ENCODE measurements around the gene EIF4E.
"Not testable (repeated sequence)": the region's sequence is repeated elsewhere in the genome, so short reads cannot be mapped to it uniquely, and the experiment has no call there.

Gene EIF4E

DNA sequence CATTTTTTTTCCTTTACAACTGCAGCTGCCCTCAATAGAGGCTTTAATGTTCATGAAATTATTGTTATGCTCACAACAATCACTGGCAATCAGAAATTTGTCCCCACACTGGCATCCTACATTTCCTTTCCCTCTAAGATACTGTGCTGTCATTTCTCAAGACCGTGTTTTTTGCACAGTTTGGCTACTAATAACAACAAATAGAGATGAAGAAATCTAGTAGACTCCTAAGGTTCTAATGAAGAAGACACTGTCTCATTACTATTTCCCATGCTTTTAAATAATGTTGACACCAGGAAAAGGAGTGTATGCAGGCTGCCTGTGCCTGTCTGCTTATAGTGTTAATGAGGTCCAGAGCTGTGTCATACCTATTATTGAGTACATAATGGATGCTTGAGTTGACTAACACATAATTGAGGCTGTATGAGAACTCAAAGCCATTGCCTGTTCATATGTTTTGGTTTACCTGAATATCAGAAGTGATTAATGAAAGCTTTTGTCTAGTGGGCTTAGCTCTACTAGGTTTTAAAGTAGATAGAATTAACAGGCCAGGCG, 1.5 kb upstream of the EIF4E start:
- DNase-seq, result no peak

- no peak for DNase-seq
Measured at GRCh38 chr4:98929341-98930267, 671 bp upstream of the EIF4E start.

GRCh38 chr4:98928131-98928504, 815 bp downstream of the EIF4E start:
- peak in 1 of 2 experiments; percentile 11 for DNase-seq

- not testable (repeated sequence) for DNase-seq
Measured at GRCh38 chr4:98926257-98926656, 2.7 kb downstream of the EIF4E start.

- DNase-seq, result no peak
Measured at GRCh38 chr4:98921292-98921691, 7.6 kb downstream of the EIF4E start.

GRCh38 chr4:98919996-98920395, 8.9 kb downstream of the EIF4E start:
- no peak for DNase-seq

DNA sequence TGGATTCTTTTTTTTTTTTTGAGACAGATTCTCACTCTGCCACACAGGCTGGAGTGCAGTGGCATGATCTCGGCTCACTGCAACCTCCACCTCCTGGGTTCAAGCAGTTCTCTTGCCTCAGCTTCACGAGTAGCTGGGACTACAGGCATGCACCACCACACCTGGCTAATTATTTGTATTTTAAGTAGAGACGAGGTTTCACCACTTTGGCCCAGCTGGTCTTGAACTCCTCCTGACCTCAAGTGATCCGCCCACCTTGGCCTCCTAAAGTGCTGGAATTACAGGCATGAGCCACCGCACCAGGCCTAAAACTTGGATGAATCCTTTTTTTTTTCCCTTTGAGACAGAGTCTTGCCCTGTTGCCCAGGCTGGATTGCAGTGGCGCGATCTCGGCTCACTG, 18.2 kb downstream of the EIF4E start:
- DNase-seq, result not testable (repeated sequence)

DNA sequence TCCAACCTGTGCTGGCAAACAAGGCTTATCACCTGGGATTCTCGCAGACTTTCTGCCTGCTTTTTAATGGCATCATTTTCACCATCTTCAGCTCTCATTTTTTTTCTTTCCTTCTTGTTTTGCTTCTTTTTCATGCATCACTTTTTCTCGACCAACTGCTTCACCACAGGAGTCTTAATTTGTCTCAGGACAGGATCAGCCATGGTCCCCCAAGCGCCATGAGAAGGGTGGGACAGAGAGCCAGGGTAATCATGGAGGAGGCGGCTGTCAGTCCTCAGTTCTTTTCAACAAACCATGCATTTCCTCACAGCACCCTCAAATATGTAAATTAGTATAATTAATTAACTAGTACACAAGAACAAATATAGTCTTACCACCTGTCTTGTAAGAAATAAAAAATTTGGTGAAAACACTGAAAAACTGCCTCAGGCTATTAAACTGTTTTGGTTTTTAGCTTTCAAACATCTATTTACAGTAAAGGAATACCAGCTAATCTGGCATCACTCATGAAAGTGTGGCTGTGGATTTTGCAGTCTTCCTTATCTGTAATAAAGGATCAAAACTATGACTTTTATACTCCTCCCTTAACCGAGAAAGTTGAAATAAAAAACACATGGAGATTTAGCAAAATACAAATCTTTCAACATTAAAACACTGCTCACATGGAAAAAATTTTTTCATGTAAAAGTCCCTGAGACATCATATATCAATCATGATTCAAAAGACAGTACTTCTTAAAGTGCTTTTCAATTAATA, 19.1 kb downstream of the EIF4E start:
- DNase-seq, result no peak

DNA sequence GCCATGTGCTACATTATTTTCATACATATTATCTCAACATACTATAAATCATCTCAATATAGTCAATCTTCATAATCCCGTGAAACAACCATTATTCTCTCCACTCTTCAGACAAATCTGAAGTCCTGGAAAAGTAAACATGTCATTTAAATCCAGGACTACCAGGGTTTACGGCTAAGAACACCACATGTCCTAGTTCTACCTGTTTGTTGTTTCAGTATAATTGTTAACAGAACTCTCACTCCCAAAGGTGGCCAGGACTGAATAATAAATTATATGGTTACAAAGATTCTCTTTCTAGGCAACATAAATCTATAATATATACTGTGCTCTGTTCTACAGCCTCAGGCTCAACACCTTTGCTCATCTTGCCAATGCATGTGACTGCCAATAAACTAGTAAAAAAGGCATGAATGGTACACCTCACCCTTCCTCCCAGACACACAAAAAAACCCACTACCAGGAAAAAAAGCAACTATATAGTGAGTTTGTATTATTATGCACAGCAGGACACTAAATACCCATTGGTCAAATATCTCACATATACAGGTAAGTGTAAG, 20.1 kb downstream of the EIF4E start:
- no peak for DNase-seq

GRCh38 chr4:98908182-98908581, 20.8 kb downstream of the EIF4E start:
- no peak for DNase-seq

GRCh38 chr4:98905839-98906238, 23.1 kb downstream of the EIF4E start:
- no peak for DNase-seq

DNA sequence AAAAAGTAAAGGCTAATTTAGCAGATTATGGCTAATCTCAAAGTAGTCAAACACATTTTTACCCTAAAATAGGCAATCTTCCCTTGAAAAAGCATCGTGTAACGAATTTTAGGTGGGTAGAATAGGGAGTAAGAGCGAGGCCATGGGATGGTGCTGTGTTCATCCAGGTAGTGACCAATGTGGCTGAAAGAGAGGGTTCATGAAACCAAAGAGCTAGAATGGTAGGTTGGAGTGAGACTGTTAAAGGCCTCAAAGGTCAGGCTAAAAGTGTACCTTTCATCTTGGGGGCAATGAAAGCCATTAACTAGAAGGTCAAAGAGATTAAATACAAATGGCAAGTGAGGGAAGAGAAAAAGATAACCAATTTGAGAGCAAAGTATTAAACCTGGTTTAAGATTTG, 23.6 kb downstream of the EIF4E start:
- no peak for DNase-seq

- DNase-seq, result no peak
Measured at GRCh38 chr4:98903963-98904362, 25.0 kb downstream of the EIF4E start.

- DNase-seq, result no peak
Measured at GRCh38 chr4:98903561-98903960, 25.4 kb downstream of the EIF4E start.

GRCh38 chr4:98899277-98899676, 29.7 kb downstream of the EIF4E start:
- DNase-seq, result no peak

- no peak for DNase-seq
Measured at GRCh38 chr4:98891478-98892337, 37.2 kb downstream of the EIF4E start.

GRCh38 chr4:98890702-98891455, 38.1 kb downstream of the EIF4E start:
- no peak for DNase-seq

GRCh38 chr4:98887145-98887544, 41.8 kb downstream of the EIF4E start:
- DNase-seq, result no peak

GRCh38 chr4:98886382-98886781, 42.6 kb downstream of the EIF4E start:
- not testable (repeated sequence) for DNase-seq

GRCh38 chr4:98880884-98881283, 48.0 kb downstream of the EIF4E start:
- DNase-seq, result not testable (repeated sequence)

- DNase-seq, result no peak
Measured at GRCh38 chr4:98879515-98879914, 49.4 kb downstream of the EIF4E start.

DNA sequence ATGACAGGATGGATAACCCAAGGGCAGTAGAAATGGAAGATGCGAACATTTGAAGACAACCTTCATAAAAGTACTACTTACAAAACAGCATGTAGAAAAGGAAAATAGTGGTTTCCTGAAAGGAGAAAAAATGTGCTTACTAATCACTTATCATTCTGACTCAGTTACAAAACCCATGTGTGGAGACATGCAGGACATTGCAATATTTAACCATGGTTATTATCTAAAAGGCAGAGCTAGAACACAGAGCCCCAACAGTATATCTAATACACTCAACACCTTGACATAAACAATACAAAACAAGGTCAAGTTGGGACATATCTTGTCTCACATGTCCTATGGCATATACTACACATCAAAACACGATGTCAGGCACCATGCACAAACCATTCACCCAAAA, 55.9 kb downstream of the EIF4E start:
- DNase-seq, result no peak
